Naive thymus-derived CD4-positive, alpha-beta T cell (primary cell): ENCODE data around the gene ADRM1. TPM values are rescaled to one million over a fixed set of nuclear protein-coding genes. Genes with fewer than 3 reads are reported as not detected.

ENCODE experiments used
- ATAC-seq: fragments of 150-1000 bp; cut with Tn5 transposase; 2 replicates; pipeline ENCODE4 v1.10.0; 2021; ENCODE audit warnings: mild to moderate bottlenecking, moderate library complexity
- CTCF ChIA-PET: fragments of 350-600 bp; sonication (Branson Sonifier 250); formaldehyde crosslinking; loops from one replicate; lab custom pipeline; 2021; ENCODE audit warnings: antibody characterized with exemption; lab: Charles Lee
- POLR2A ChIA-PET: fragments of 350-600 bp; sonication (Branson Sonifier 250); formaldehyde crosslinking; loops from one replicate; lab custom pipeline; 2021; ENCODE audit warnings: antibody characterized with exemption, inconsistent platforms; lab: Charles Lee
- DNase-seq, 9 donors: peaks; one replicate each; pipeline versions ENCODE4 v3.0.0 to v3.0.0-alpha.2; 2020 to 2022; ENCODE audit warnings: mixed read lengths in 1 of 9
- H3K27ac ChIP-seq: one replicate; pipeline ENCODE4 v1.7.0; 2013; ENCODE audit warnings: mild to moderate bottlenecking, low read depth, low read length, moderate library complexity
- H3K27me3 ChIP-seq, 2 donors: one replicate each; pipeline ENCODE4 v1.7.0; 2013; ENCODE audit warnings: low read length in 2 of 2, mild to moderate bottlenecking in 2 of 2, moderate library complexity in 2 of 2; ENCODE audit not compliant: control insufficient read depth in 2 of 2, insufficient read depth in 2 of 2
- H3K36me3 ChIP-seq, 3 experiments: 1 replicate in 2 of 3; 2 replicates in 1 of 3; pipeline ENCODE4 v1.7.0; 2013; ENCODE audit warnings: low read length in 3 of 3, mild to moderate bottlenecking in 3 of 3, moderate library complexity in 1 of 3; ENCODE audit not compliant: insufficient read depth in 3 of 3, control insufficient read depth in 2 of 3
- H3K4me1 ChIP-seq, 2 donors: one replicate each; pipeline ENCODE4 v1.7.0; 2013; ENCODE audit warnings: low read length in 2 of 2, mild to moderate bottlenecking in 2 of 2, moderate library complexity in 1 of 2; ENCODE audit not compliant: control insufficient read depth in 2 of 2, insufficient read depth in 2 of 2
- H3K4me3 ChIP-seq: 2 replicates; pipeline ENCODE4 v1.7.0; 2013; ENCODE audit warnings: mild to moderate bottlenecking, low read length
- H3K9me3 ChIP-seq, 3 experiments: 1 replicate in 2 of 3; 2 replicates in 1 of 3; pipeline ENCODE4 v1.7.0; 2013; ENCODE audit warnings: low read length in 3 of 3; ENCODE audit not compliant: control insufficient read depth in 2 of 3
- H3K27ac Mint-ChIP-seq, 9 donors: one replicate each; pipeline ENCODE4 v1.8.0; 2020 to 2022; ENCODE audit warnings: mixed read lengths in 9 of 9, mild to moderate bottlenecking in 8 of 9, moderate library complexity in 5 of 9, inconsistent platforms in 2 of 9
- H3K27me3 Mint-ChIP-seq, 5 donors: one replicate each; pipeline ENCODE4 v1.8.0; 2021 to 2022; ENCODE audit warnings: mixed read lengths in 5 of 5, mild to moderate bottlenecking in 1 of 5
- H3K36me3 Mint-ChIP-seq, 5 donors: one replicate each; pipeline ENCODE4 v1.8.0; 2020 to 2022; ENCODE audit warnings: mixed read lengths in 5 of 5, mild to moderate bottlenecking in 3 of 5, inconsistent platforms in 1 of 5
- H3K4me1 Mint-ChIP-seq, 7 donors: one replicate each; pipeline ENCODE4 v1.8.0; 2020 to 2022; ENCODE audit warnings: mixed read lengths in 7 of 7, mild to moderate bottlenecking in 3 of 7, inconsistent platforms in 1 of 7
- H3K4me3 Mint-ChIP-seq, 10 donors: one replicate each; pipeline ENCODE4 v1.8.0; 2020 to 2022; ENCODE audit warnings: mild to moderate bottlenecking in 10 of 10, mixed read lengths in 10 of 10, moderate library complexity in 6 of 10, inconsistent platforms in 2 of 10
- H3K9me3 Mint-ChIP-seq, 11 donors: one replicate each; pipeline ENCODE4 v1.8.0; 2020 to 2022; ENCODE audit warnings: mixed read lengths in 11 of 11, mild to moderate bottlenecking in 4 of 11, inconsistent platforms in 1 of 11, moderate library complexity in 1 of 11
- intact Hi-C, 2 donors: fragments of 100-400 bp; cut with micrococcal nuclease; formaldehyde crosslinking; loops; one replicate each; pipeline ENCODE4 v1.15.1; 2023
- polyA plus RNA-seq, 2 donors: library from polyadenylated mRNA; unstranded; fragments of 300-500 nt; fragmentation: Illumina TruSeq; gene quantifications; one replicate each; pipeline ENCODE4 v1.2.3, GENCODE V29; 2021
- total RNA-seq, 6 experiments: library from RNA in 5 of 6; stranded (reverse) in 5 of 6; gene quantifications; 1 replicate in 5 of 6; 2 replicates in 1 of 6; pipeline ENCODE4 v1.2.3 and lab custom pipeline; 2021 to 2026

Gene ADRM1
- total and polyA plus RNA-seq, 7 experiments from 2014 or later = 51.3 to 117 (median 56.1) TPM

GRCh38 chr20:62326559-62326958 is 23.8 kb downstream of the ADRM1 start:
- no peak overlapping the region for H3K27ac ChIP-seq
- H3K4me3 Mint-ChIP-seq = no peak overlapping the region
- no peaks in the 10 kb centered on the region for H3K36me3 ChIP-seq
- peaks cover 0 to 2% (median 0%) of the 10 kb centered on the region in 11 donors for H3K9me3 Mint-ChIP-seq
- no peaks in the 10 kb centered on the region for H3K27me3 Mint-ChIP-seq
- no peak overlapping the region for H3K27ac Mint-ChIP-seq
- no peaks in the 10 kb centered on the region for H3K4me1 ChIP-seq
- ATAC-seq (no peak), DNase-seq (no peak)
- no peaks in the 10 kb centered on the region for H3K36me3 Mint-ChIP-seq
- H3K9me3 ChIP-seq = no peaks in the 10 kb centered on the region
- POLR2A ChIA-PET = no interaction called here
- intact Hi-C loops = no loop called here
- no peak overlapping the region for H3K4me3 ChIP-seq
- CTCF ChIA-PET = no interaction called here
- peaks cover 0 to 3% (median 0%) of the 10 kb centered on the region in 7 donors for H3K4me1 Mint-ChIP-seq
- no peaks in the 10 kb centered on the region for H3K27me3 ChIP-seq

GRCh38 chr20:62326959-62327725 is 24.3 kb downstream of the ADRM1 start:
- no peaks in the 10 kb centered on the region for H3K27me3 ChIP-seq
- no peak overlapping the region for H3K4me3 Mint-ChIP-seq
- no peaks in the 10 kb centered on the region for H3K36me3 Mint-ChIP-seq
- intact Hi-C loops = no loop called here
- ATAC-seq = no peak
- H3K4me1 ChIP-seq = no peaks in the 10 kb centered on the region
- no peaks in the 10 kb centered on the region for H3K36me3 ChIP-seq
- H3K4me3 ChIP-seq = no peak overlapping the region
- no peak for DNase-seq
- no peak overlapping the region for H3K27ac ChIP-seq
- H3K9me3 Mint-ChIP-seq = peaks cover 0 to 2% (median 0%) of the 10 kb centered on the region in 11 donors
- CTCF ChIA-PET = no interaction called here
- POLR2A ChIA-PET = no interaction called here
- H3K27me3 Mint-ChIP-seq = no peaks in the 10 kb centered on the region
- peaks cover 0 to 3% (median 0%) of the 10 kb centered on the region in 7 donors for H3K4me1 Mint-ChIP-seq
- H3K9me3 ChIP-seq = no peaks in the 10 kb centered on the region
- no peak overlapping the region for H3K27ac Mint-ChIP-seq

GRCh38 chr20:62327726-62328495 is 25.1 kb downstream of the ADRM1 start:
- POLR2A ChIA-PET = no interaction called here
- intact Hi-C loops = no loop called here
- Histone ChIP-seq H3K4me1 (no peaks in the 10 kb centered on the region), H3K9me3 (no peaks in the 10 kb centered on the region), H3K27me3 (no peaks in the 10 kb centered on the region), H3K4me3 (no peak overlapping the region), H3K27ac (no peak overlapping the region), H3K36me3 (no peaks in the 10 kb centered on the region)
- H3K4me1 Mint-ChIP-seq = peaks cover 0 to 3% (median 0%) of the 10 kb centered on the region in 7 donors
- H3K9me3 Mint-ChIP-seq = peaks cover 0 to 2% (median 0%) of the 10 kb centered on the region in 11 donors
- ATAC-seq = no peak
- no peaks in the 10 kb centered on the region for H3K36me3 Mint-ChIP-seq
- no peak overlapping the region for H3K27ac Mint-ChIP-seq
- CTCF ChIA-PET = no interaction called here
- H3K27me3 Mint-ChIP-seq = no peaks in the 10 kb centered on the region
- no peak overlapping the region for H3K4me3 Mint-ChIP-seq
- no peak for DNase-seq

- H3K27ac Mint-ChIP-seq = peak overlapping the region in 1 of 9 donors; percentile 51
- Histone ChIP-seq H3K4me3 (no peak overlapping the region), H3K36me3 (no peaks in the 10 kb centered on the region), H3K27me3 (no peaks in the 10 kb centered on the region), H3K27ac (no peak overlapping the region), H3K4me1 (no peaks in the 10 kb centered on the region), H3K9me3 (no peaks in the 10 kb centered on the region)
- H3K4me3 Mint-ChIP-seq = no peak overlapping the region
- ATAC-seq = no peak
- intact Hi-C loops = no loop called here
- no peak for DNase-seq
- no peaks in the 10 kb centered on the region for H3K36me3 Mint-ChIP-seq
- ChIA-PET CTCF (no interaction called here), POLR2A (no interaction called here)
- H3K4me1 Mint-ChIP-seq = peaks cover 0 to 3% (median 0%) of the 10 kb centered on the region in 7 donors
- H3K27me3 Mint-ChIP-seq = no peaks in the 10 kb centered on the region
- peaks cover 0 to 2% (median 0%) of the 10 kb centered on the region in 11 donors for H3K9me3 Mint-ChIP-seq
Measured at GRCh38 chr20:62328684-62329388, 26.0 kb downstream of the ADRM1 start.

GRCh38 chr20:62329389-62330377 is 26.9 kb downstream of the ADRM1 start:
- Histone ChIP-seq H3K4me3 (no peak overlapping the region), H3K27ac (no peak overlapping the region), H3K4me1 (no peaks in the 10 kb centered on the region), H3K36me3 (no peaks in the 10 kb centered on the region), H3K9me3 (no peaks in the 10 kb centered on the region), H3K27me3 (no peaks in the 10 kb centered on the region)
- H3K27ac Mint-ChIP-seq = no peak overlapping the region
- H3K4me1 Mint-ChIP-seq = peaks cover 0 to 3% (median 0%) of the 10 kb centered on the region in 7 donors
- H3K4me3 Mint-ChIP-seq = no peak overlapping the region
- intact Hi-C loops = no loop called here
- ChIA-PET POLR2A (no interaction called here), CTCF (no interaction called here)
- peaks cover 0 to 2% (median 0%) of the 10 kb centered on the region in 11 donors for H3K9me3 Mint-ChIP-seq
- DNase-seq (no peak), ATAC-seq (no peak)
- H3K36me3 Mint-ChIP-seq = no peaks in the 10 kb centered on the region
- H3K27me3 Mint-ChIP-seq = no peaks in the 10 kb centered on the region
